ENCODE measurements around the gene YWHAQ. TPM values are rescaled to one million over a fixed set of nuclear protein-coding genes. Genes with fewer than 3 reads are reported as not detected.

The YWHAQ gene
- total and polyA plus RNA-seq, 7 donors, result 179 to 273 (median 216) TPM

DNA sequence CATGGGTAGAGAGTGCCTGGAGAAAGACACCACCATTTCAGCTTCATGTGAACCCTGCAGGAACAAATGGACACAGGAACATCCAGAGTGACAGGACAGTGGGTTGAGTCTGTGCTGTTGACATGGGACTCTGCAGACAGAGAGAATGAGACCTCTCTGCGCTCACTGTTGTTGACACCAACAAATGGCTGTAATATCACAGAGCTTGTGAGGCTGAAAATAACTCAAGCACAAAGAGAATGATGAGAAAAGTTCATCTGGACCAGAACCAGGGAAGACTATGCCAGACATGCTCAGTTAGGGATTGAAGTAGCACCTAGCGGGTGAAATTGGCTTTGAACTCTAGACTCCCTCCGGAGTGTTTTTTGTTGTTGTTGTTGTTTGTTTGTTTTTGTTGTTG lies 37.0 kb upstream of the YWHAQ start:
- TF ChIP-seq EP300 (IDR thresholded peaks at IDR 0.05) (no peak), POLR2A (IDR thresholded peaks at IDR 0.05) (no peak), POLR2AphosphoS5 (IDR thresholded peaks at IDR 0.05) (no peak)
- TF ChIP-seq, protein P1, sequence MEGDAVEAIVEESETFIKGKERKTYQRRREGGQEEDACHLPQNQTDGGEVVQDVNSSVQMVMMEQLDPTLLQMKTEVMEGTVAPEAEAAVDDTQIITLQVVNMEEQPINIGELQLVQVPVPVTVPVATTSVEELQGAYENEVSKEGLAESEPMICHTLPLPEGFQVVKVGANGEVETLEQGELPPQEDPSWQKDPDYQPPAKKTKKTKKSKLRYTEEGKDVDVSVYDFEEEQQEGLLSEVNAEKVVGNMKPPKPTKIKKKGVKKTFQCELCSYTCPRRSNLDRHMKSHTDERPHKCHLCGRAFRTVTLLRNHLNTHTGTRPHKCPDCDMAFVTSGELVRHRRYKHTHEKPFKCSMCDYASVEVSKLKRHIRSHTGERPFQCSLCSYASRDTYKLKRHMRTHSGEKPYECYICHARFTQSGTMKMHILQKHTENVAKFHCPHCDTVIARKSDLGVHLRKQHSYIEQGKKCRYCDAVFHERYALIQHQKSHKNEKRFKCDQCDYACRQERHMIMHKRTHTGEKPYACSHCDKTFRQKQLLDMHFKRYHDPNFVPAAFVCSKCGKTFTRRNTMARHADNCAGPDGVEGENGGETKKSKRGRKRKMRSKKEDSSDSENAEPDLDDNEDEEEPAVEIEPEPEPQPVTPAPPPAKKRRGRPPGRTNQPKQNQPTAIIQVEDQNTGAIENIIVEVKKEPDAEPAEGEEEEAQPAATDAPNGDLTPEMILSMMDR (IDR thresholded peaks at IDR 0.05), result no peak
- no peaks in the 10 kb centered on the region for H3K4me1 ChIP-seq
- intact Hi-C loops (cut with DNase I), result no loop called here
- H3K9me3 ChIP-seq, result no peaks in the 10 kb centered on the region
- no peak overlapping the region for H3K27ac ChIP-seq
- DNase-seq, result no peak
- no peak overlapping the region for H3K4me3 ChIP-seq
- WGBS, 2 donors, result 94 to 97% methylated on average over 3 of the region's 3 CpGs
- H3K27me3 ChIP-seq, result no peaks in the 10 kb centered on the region
- H3K36me3 ChIP-seq, result no peaks in the 10 kb centered on the region

DNA sequence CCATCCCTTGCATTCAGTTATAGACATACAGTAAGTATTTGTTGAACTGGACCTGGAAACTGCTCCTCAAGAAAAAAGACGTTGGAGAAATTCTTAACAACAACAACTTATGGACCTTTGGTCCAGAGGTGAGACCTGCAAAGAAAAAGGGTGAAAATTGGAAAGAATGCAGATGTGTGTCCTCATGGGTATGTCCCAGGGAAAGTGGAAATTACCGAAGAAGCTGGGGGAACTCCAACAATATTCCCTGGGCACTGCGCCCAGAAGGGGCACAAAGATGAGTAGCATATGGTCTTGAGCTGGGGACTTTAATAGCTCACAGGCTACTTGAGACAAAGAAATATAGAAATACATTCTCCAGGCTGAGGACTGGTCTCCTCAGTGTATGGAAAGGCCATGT lies 35.5 kb upstream of the YWHAQ start:
- Histone ChIP-seq H3K27me3 (no peaks in the 10 kb centered on the region), H3K9me3 (no peaks in the 10 kb centered on the region), H3K36me3 (no peaks in the 10 kb centered on the region), H3K27ac (no peak overlapping the region), H3K4me1 (no peaks in the 10 kb centered on the region), H3K4me3 (no peak overlapping the region)
- 64 to 73% methylated on average over 3 of the region's 3 CpGs for WGBS, 2 donors
- no peak for TF ChIP-seq EP300 (IDR thresholded peaks at IDR 0.05)
- DNase-seq, result no peak
- intact Hi-C loops (cut with DNase I), result no loop called here

DNA sequence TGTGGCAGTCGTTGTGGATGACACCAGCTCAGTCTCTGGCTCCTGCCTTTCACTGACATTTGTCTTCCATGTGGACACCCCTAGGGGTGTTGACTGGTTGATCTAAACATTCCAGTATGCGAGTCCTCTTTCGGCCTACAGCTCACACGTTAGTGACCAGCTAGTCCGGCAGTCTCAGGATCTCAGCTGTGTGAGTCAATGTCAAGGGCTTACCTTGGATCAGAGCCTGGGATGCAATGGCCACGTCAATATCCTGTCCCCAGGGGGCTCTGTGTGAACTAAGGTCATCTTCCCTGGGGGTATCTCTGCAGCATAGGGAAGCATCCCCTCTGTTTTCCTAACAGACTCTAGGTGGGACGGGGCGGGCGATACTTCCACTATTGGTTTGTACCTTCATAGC lies 35.1 kb upstream of the YWHAQ start:
- Histone ChIP-seq H3K27ac (no peak overlapping the region), H3K36me3 (no peaks in the 10 kb centered on the region), H3K4me3 (no peak overlapping the region), H3K4me1 (no peaks in the 10 kb centered on the region), H3K9me3 (no peaks in the 10 kb centered on the region), H3K27me3 (no peaks in the 10 kb centered on the region)
- intact Hi-C loops (cut with DNase I), result no loop called here
- 81 to 85% methylated on average over 9 of the region's 9 CpGs for WGBS, 2 donors
- no peak for TF ChIP-seq EP300 (IDR thresholded peaks at IDR 0.05)
- TF ChIP-seq POLR2AphosphoS5 (IDR thresholded peaks at IDR 0.05), result no peak
- no peak for TF ChIP-seq POLR2A (IDR thresholded peaks at IDR 0.05)
- TF ChIP-seq, protein P1 (IDR thresholded peaks at IDR 0.05), result no peak
- no peak for DNase-seq

DNA sequence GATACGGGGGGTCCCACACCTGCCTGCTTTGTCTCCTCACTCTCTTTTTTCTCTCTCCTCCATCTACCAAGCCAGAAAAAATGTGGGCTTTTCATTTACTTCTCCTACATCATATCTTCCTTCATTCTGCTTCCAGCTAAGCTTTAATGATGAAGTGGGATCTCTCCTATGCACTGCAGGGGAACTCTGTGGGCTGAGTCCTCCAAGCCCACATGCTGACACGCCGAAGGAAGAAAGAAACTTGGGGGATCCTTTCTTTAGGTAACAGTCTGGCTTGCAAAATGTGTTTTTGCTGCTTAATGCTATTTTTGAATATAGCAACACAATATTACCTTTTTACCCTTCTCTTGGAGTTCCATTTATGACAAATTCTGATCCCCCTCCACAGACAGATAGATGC lies 33.6 kb upstream of the YWHAQ start:
- WGBS, 2 donors, result 89 to 94% methylated on average over 3 of the region's 3 CpGs
- TF ChIP-seq POLR2AphosphoS5 (IDR thresholded peaks at IDR 0.05) (no peak), EP300 (IDR thresholded peaks at IDR 0.05) (no peak), POLR2A (IDR thresholded peaks at IDR 0.05) (no peak)
- TF ChIP-seq, protein P1 (IDR thresholded peaks at IDR 0.05), result no peak
- Histone ChIP-seq H3K9me3 (no peaks in the 10 kb centered on the region), H3K27ac (no peak overlapping the region), H3K27me3 (no peaks in the 10 kb centered on the region), H3K36me3 (no peaks in the 10 kb centered on the region), H3K4me3 (no peak overlapping the region), H3K4me1 (no peaks in the 10 kb centered on the region)
- DNase-seq, result no peak
- intact Hi-C loops (cut with DNase I), result no loop called here

DNA sequence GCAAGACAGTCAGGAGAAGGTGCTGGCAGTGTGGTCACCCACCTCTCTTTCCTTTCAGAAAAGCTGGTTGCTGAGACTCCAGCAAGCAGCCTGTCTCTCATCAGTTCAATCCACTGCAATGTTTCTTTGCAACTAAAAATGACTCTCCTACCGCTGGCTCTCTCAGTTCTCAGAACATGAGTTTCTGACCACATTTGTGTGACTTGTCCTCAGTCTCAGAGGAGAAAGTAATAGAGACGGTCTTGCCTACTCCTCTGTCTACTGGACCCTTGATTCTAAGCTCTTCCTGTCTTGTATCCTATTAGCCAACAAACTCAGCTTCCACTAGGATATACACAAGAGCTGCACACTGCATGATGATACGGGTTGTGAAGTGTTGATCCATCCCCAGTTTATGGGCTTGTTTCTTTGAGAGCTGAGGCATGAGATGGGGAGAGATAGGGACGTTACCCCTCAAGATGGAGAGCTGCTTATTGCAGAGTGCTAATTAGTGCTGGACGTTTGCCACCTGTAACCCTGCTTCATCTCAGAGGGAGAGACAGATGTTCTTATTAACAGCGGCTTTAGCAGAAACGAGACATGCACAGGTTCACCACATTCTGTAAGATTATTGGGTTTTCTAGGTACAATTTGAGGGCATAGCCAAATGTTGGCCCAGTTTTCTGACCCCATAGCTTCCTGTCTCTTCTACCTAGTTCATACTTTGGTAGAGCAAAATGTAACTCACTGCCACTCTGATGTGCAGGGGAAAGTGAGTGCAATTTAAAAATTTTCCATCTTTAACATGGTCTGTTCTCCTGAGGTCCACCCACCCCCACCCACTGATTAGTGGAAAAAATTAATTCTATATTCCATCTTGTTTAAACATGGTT lies 32.4 kb upstream of the YWHAQ start:
- DNase-seq, result no peak
- Histone ChIP-seq H3K4me3 (no peak overlapping the region), H3K36me3 (no peaks in the 10 kb centered on the region), H3K9me3 (no peaks in the 10 kb centered on the region), H3K27me3 (no peaks in the 10 kb centered on the region), H3K4me1 (no peaks in the 10 kb centered on the region), H3K27ac (no peak overlapping the region)
- TF ChIP-seq POLR2AphosphoS5 (IDR thresholded peaks at IDR 0.05), result no peak
- TF ChIP-seq POLR2A (IDR thresholded peaks at IDR 0.05), result no peak
- TF ChIP-seq, protein P1 (IDR thresholded peaks at IDR 0.05), result no peak
- TF ChIP-seq EP300 (IDR thresholded peaks at IDR 0.05), result no peak
- intact Hi-C loops (cut with DNase I), result no loop called here
- 64 to 81% methylated on average over 7 of the region's 7 CpGs for WGBS, 2 donors
